Measurements from ENCODE around the gene DDX56. TPM values are rescaled to one million over a fixed set of nuclear protein-coding genes. Genes with fewer than 3 reads are reported as not detected.

Gene DDX56
- total and polyA plus RNA-seq, 2 donors (not counting 1 experiment from before 2014, with no cell fraction given) = 36.0 to 44.4 TPM

- H3K27ac ChIP-seq (ENCODE audit: insufficient read depth, low read length) = no peak overlapping the region
- H3K4me1 ChIP-seq (ENCODE audit: control insufficient read depth, extremely low read depth, insufficient read depth, low read length) = no peaks in the 10 kb centered on the region
- no peaks in the 10 kb centered on the region for H3K27me3 ChIP-seq (ENCODE audit: control insufficient read depth, insufficient read depth, low read length)
- no peaks in the 10 kb centered on the region for H4K20me1 ChIP-seq (ENCODE audit: control insufficient read depth, extremely low read depth, insufficient read depth, low read length)
- H3K4me3 ChIP-seq (replicated peaks in 1 of 4; ENCODE audit: control extremely low read depth in 1 of 4, insufficient read depth in 1 of 4, low read depth in 3 of 4, low read length in 4 of 4) = no peak overlapping the region
- H2AFZ ChIP-seq (ENCODE audit: low read length) = no peak overlapping the region
- H3K36me3 ChIP-seq (ENCODE audit: control insufficient read depth, insufficient read depth, low read length) = peaks cover 47% of the 10 kb centered on the region
- H3K4me2 ChIP-seq (ENCODE audit: extremely low read depth, insufficient read depth, low read length) = no peak overlapping the region
- H3K9ac ChIP-seq (ENCODE audit: insufficient read depth, low read length) = no peak overlapping the region
- no peaks in the 10 kb centered on the region for H3K9me3 ChIP-seq (ENCODE audit: control insufficient read depth, insufficient read depth, low read depth, low read length)
- peaks cover 3% of the 10 kb centered on the region for H3K79me2 ChIP-seq (ENCODE audit: control insufficient read depth, insufficient read depth, low read length)
- no peak for TF ChIP-seq EZH2 (IDR thresholded peaks at IDR 0.05; ENCODE audit: low read length, missing control alignments)
- TF ChIP-seq CTCF (conservative IDR thresholded peaks at IDR 0.05 in 1 of 2, IDR thresholded peaks at IDR 0.05 in 1 of 2; ENCODE audit: low read depth in 1 of 2, low read length in 2 of 2) = no peak
- no peak for DNase-seq (ENCODE audit: low read depth in 2 of 2)
Measured at GRCh38 chr7:44566680-44567079, 7.0 kb downstream of the DDX56 start.

- H3K9me3 ChIP-seq (ENCODE audit: control insufficient read depth, insufficient read depth, low read depth, low read length) = no peaks in the 10 kb centered on the region
- no peak overlapping the region for H3K4me2 ChIP-seq (ENCODE audit: extremely low read depth, insufficient read depth, low read length)
- DNase-seq (ENCODE audit: low read depth in 2 of 2) = no peak
- H4K20me1 ChIP-seq (ENCODE audit: control insufficient read depth, extremely low read depth, insufficient read depth, low read length) = no peaks in the 10 kb centered on the region
- no peak overlapping the region for H3K27ac ChIP-seq (ENCODE audit: insufficient read depth, low read length)
- peaks cover 42% of the 10 kb centered on the region for H3K36me3 ChIP-seq (ENCODE audit: control insufficient read depth, insufficient read depth, low read length)
- TF ChIP-seq EZH2 (IDR thresholded peaks at IDR 0.05; ENCODE audit: low read length, missing control alignments) = no peak
- TF ChIP-seq CTCF (conservative IDR thresholded peaks at IDR 0.05 in 1 of 2, IDR thresholded peaks at IDR 0.05 in 1 of 2; ENCODE audit: low read depth in 1 of 2, low read length in 2 of 2) = no peak
- H3K27me3 ChIP-seq (ENCODE audit: control insufficient read depth, insufficient read depth, low read length) = no peaks in the 10 kb centered on the region
- H3K79me2 ChIP-seq (ENCODE audit: control insufficient read depth, insufficient read depth, low read length) = no peaks in the 10 kb centered on the region
- no peaks in the 10 kb centered on the region for H3K4me1 ChIP-seq (ENCODE audit: control insufficient read depth, extremely low read depth, insufficient read depth, low read length)
- no peak overlapping the region for H3K9ac ChIP-seq (ENCODE audit: insufficient read depth, low read length)
- H2AFZ ChIP-seq (ENCODE audit: low read length) = no peak overlapping the region
- H3K4me3 ChIP-seq (replicated peaks in 1 of 4; ENCODE audit: control extremely low read depth in 1 of 4, insufficient read depth in 1 of 4, low read depth in 3 of 4, low read length in 4 of 4) = no peak overlapping the region
Measured at GRCh38 chr7:44565795-44566559, 7.7 kb downstream of the DDX56 start.

GRCh38 chr7:44565097-44565794 is 8.5 kb downstream of the DDX56 start:
- H3K4me2 ChIP-seq (ENCODE audit: extremely low read depth, insufficient read depth, low read length) = no peak overlapping the region
- no peaks in the 10 kb centered on the region for H3K27me3 ChIP-seq (ENCODE audit: control insufficient read depth, insufficient read depth, low read length)
- no peak overlapping the region for H3K9ac ChIP-seq (ENCODE audit: insufficient read depth, low read length)
- H3K4me1 ChIP-seq (ENCODE audit: control insufficient read depth, extremely low read depth, insufficient read depth, low read length) = no peaks in the 10 kb centered on the region
- H3K4me3 ChIP-seq (replicated peaks in 1 of 4; ENCODE audit: control extremely low read depth in 1 of 4, insufficient read depth in 1 of 4, low read depth in 3 of 4, low read length in 4 of 4) = no peak overlapping the region
- peak; percentile 32 to 56 for DNase-seq (ENCODE audit: low read depth in 2 of 2)
- no peaks in the 10 kb centered on the region for H4K20me1 ChIP-seq (ENCODE audit: control insufficient read depth, extremely low read depth, insufficient read depth, low read length)
- H3K27ac ChIP-seq (ENCODE audit: insufficient read depth, low read length) = no peak overlapping the region
- peaks cover 37% of the 10 kb centered on the region for H3K36me3 ChIP-seq (ENCODE audit: control insufficient read depth, insufficient read depth, low read length)
- no peaks in the 10 kb centered on the region for H3K79me2 ChIP-seq (ENCODE audit: control insufficient read depth, insufficient read depth, low read length)
- no peaks in the 10 kb centered on the region for H3K9me3 ChIP-seq (ENCODE audit: control insufficient read depth, insufficient read depth, low read depth, low read length)
- TF ChIP-seq CTCF (conservative IDR thresholded peaks at IDR 0.05 in 1 of 2, IDR thresholded peaks at IDR 0.05 in 1 of 2; ENCODE audit: low read depth in 1 of 2, low read length in 2 of 2) = peak; percentile 92 to 98
- no peak for TF ChIP-seq EZH2 (IDR thresholded peaks at IDR 0.05; ENCODE audit: low read length, missing control alignments)
- no peak overlapping the region for H2AFZ ChIP-seq (ENCODE audit: low read length)

All from fibroblast of lung (primary cell).